GM18909 (cell line): ENCODE results near the gene KIF26A.

Experiments used
- ATAC-seq: cut with Tn5 transposase; IDR thresholded peaks from one replicate; pipeline ENCODE4 v1.9.1; 2021; ENCODE audit warnings: mild to moderate bottlenecking; ENCODE audit not compliant: unreplicated experiment, poor library complexity

KIF26A gene

GRCh38 chr14:104111301-104112112, 26.9 kb upstream of the KIF26A start:
- no peak for ATAC-seq

- no peak for ATAC-seq
Observed at GRCh38 chr14:104112113-104112505, 26.3 kb upstream of the KIF26A start.

- ATAC-seq, result no peak
Observed at GRCh38 chr14:104112609-104113571, 25.5 kb upstream of the KIF26A start.

- no peak for ATAC-seq
Observed at GRCh38 chr14:104113631-104114420, 24.6 kb upstream of the KIF26A start.

GRCh38 chr14:104114421-104115130, 23.8 kb upstream of the KIF26A start:
- no peak for ATAC-seq

- ATAC-seq, result no peak
Observed at GRCh38 chr14:104115131-104115600, 23.2 kb upstream of the KIF26A start.

GRCh38 chr14:104115691-104116287, 22.6 kb upstream of the KIF26A start:
- ATAC-seq, result no peak

- ATAC-seq, result no peak
Observed at GRCh38 chr14:104116288-104116755, 22.1 kb upstream of the KIF26A start.

- no peak for ATAC-seq
Observed at GRCh38 chr14:104116756-104117340, 21.5 kb upstream of the KIF26A start.

GRCh38 chr14:104117341-104118005, 20.9 kb upstream of the KIF26A start:
- no peak for ATAC-seq

- ATAC-seq, result no peak
Observed at GRCh38 chr14:104118006-104118844, 20.2 kb upstream of the KIF26A start.

- ATAC-seq, result no peak
Observed at GRCh38 chr14:104119119-104119487, 19.3 kb upstream of the KIF26A start.

GRCh38 chr14:104119488-104120251, 18.7 kb upstream of the KIF26A start:
- ATAC-seq, result no peak

GRCh38 chr14:104120281-104120741, 18.1 kb upstream of the KIF26A start:
- ATAC-seq, result no peak

GRCh38 chr14:104121142-104121541, 17.2 kb upstream of the KIF26A start:
- no peak for ATAC-seq

GRCh38 chr14:104123879-104124278, 14.5 kb upstream of the KIF26A start:
- no peak for ATAC-seq

GRCh38 chr14:104125011-104125410, 13.4 kb upstream of the KIF26A start:
- ATAC-seq, result no peak
